CD14-positive monocyte (primary cell): ENCODE results near the gene EEA1. TPM values are rescaled to one million over a fixed set of nuclear protein-coding genes. Genes with fewer than 3 reads are reported as not detected.

Experiments used
- DNase-seq, 3 donors: peaks; one replicate each; pipeline ENCODE4 v3.0.0-alpha.2; 2011 to 2022
- H2AFZ ChIP-seq: 2 replicates; pipeline ENCODE4 v1.6.0; 2012; ENCODE audit warnings: mild to moderate bottlenecking, low read depth, low read length, inconsistent platforms; ENCODE audit not compliant: insufficient read depth, poor library complexity, severe bottlenecking
- H3K27ac ChIP-seq, 2 donors: 1 replicate in 1 of 2; 2 replicates in 1 of 2; pipeline ENCODE4 v1.5.1; 2012 to 2013; ENCODE audit warnings: low read length in 2 of 2, control low read depth in 1 of 2, inconsistent platforms in 1 of 2, low read depth in 1 of 2, mild to moderate bottlenecking in 1 of 2
- H3K27me3 ChIP-seq, 2 donors: one replicate each; pipeline versions ENCODE4 v1.6.0 to v1.6.1; 2011 to 2013; ENCODE audit warnings: low read length in 2 of 2; ENCODE audit not compliant: control insufficient read depth in 2 of 2, insufficient read depth in 2 of 2
- H3K36me3 ChIP-seq, 2 donors: replicated peaks in 1 of 2; 1 replicate in 1 of 2; 2 replicates in 1 of 2; pipeline versions ENCODE4 v1.5.1 to v1.6.1; 2012 to 2013; ENCODE audit warnings: low read length in 2 of 2, control low read depth in 1 of 2, inconsistent platforms in 1 of 2, mild to moderate bottlenecking in 1 of 2; ENCODE audit not compliant: insufficient read depth in 2 of 2, control insufficient read depth in 1 of 2
- H3K4me1 ChIP-seq, 2 donors: 1 replicate in 1 of 2; 2 replicates in 1 of 2; pipeline versions ENCODE4 v1.5.1 to v1.6.1; 2012 to 2013; ENCODE audit warnings: low read length in 2 of 2, control low read depth in 1 of 2, inconsistent platforms in 1 of 2, mild to moderate bottlenecking in 1 of 2, moderate library complexity in 1 of 2; ENCODE audit not compliant: insufficient read depth in 2 of 2, control insufficient read depth in 1 of 2
- H3K4me2 ChIP-seq: replicated peaks from 2 replicates; pipeline ENCODE3; 2012; ENCODE audit warnings: low read length, moderate library complexity, mild to moderate bottlenecking; ENCODE audit not compliant: poor library complexity, severe bottlenecking; ENCODE audit errors: extremely low read depth
- H3K4me3 ChIP-seq, 3 experiments: fragments of 200-600 bp in 1 of 3; sonication (generic) in 1 of 3; replicated peaks in 1 of 3; 1 replicate in 2 of 3; 2 replicates in 1 of 3; pipeline ENCODE4 v1.5.1; 2011 to 2013; ENCODE audit warnings: low read length in 3 of 3, mild to moderate bottlenecking in 3 of 3, control low read depth in 2 of 3, low read depth in 2 of 3, inconsistent platforms in 1 of 3, moderate library complexity in 1 of 3
- H3K79me2 ChIP-seq: 2 replicates; pipeline ENCODE4 v1.6.0; 2012; ENCODE audit warnings: mild to moderate bottlenecking, control low read depth, inconsistent platforms, low read length, moderate library complexity; ENCODE audit not compliant: insufficient read depth
- H3K9ac ChIP-seq: 2 replicates; pipeline ENCODE4 v1.6.0; 2017; ENCODE audit warnings: low read length, mild to moderate bottlenecking; ENCODE audit not compliant: insufficient read depth, poor library complexity, severe bottlenecking
- H3K9me3 ChIP-seq, 2 donors: replicated peaks in 1 of 2; 1 replicate in 1 of 2; 2 replicates in 1 of 2; pipeline versions ENCODE4 v1.5.1 to v1.6.1; 2012 to 2013; ENCODE audit warnings: low read length in 2 of 2, control low read depth in 1 of 2; ENCODE audit not compliant: control insufficient read depth in 1 of 2, insufficient read depth in 1 of 2
- H4K20me1 ChIP-seq: 2 replicates; pipeline ENCODE4 v1.6.0; 2012; ENCODE audit warnings: mild to moderate bottlenecking, low read length, control low read depth, moderate library complexity; ENCODE audit not compliant: insufficient read depth
- H3K27ac Mint-ChIP-seq, 7 donors: one replicate each; pipeline ENCODE4 v1.8.0; 2020; ENCODE audit warnings: mild to moderate bottlenecking in 7 of 7, mixed read lengths in 7 of 7, moderate library complexity in 6 of 7, inconsistent platforms in 2 of 7
- H3K27me3 Mint-ChIP-seq, 3 donors: one replicate each; pipeline ENCODE4 v1.8.0; 2021 to 2022; ENCODE audit warnings: low read depth in 3 of 3, mild to moderate bottlenecking in 3 of 3, mixed read lengths in 3 of 3, moderate library complexity in 3 of 3, inconsistent platforms in 1 of 3
- H3K36me3 Mint-ChIP-seq, 2 donors: one replicate each; pipeline ENCODE4 v1.8.0; 2020; ENCODE audit warnings: mixed read lengths in 2 of 2, inconsistent platforms in 1 of 2, mild to moderate bottlenecking in 1 of 2
- H3K4me1 Mint-ChIP-seq: one replicate; pipeline ENCODE4 v1.8.0; 2020; ENCODE audit warnings: mild to moderate bottlenecking, mixed read lengths
- H3K4me3 Mint-ChIP-seq, 2 donors: one replicate each; pipeline ENCODE4 v1.8.0; 2020; ENCODE audit warnings: mild to moderate bottlenecking in 2 of 2, mixed read lengths in 2 of 2, moderate library complexity in 1 of 2
- H3K9me3 Mint-ChIP-seq, 7 donors: one replicate each; pipeline ENCODE4 v1.8.0; 2020 to 2022; ENCODE audit warnings: mixed read lengths in 7 of 7, mild to moderate bottlenecking in 6 of 7, moderate library complexity in 6 of 7, inconsistent platforms in 2 of 7
- WGBS: methylation state at CpG from one replicate; pipeline ENCODE4 v1.1.5; 2013; ENCODE audit warnings: missing lambda C conversion rate; ENCODE audit not compliant: insufficient coverage; 5-methylcytosine and 5-hydroxymethylcytosine counted together
- intact Hi-C, 2 donors: fragments of 100-400 bp; cut with micrococcal nuclease; formaldehyde crosslinking; loops; one replicate each; pipeline versions ENCODE4 v1.15.0 to v1.15.1; 2023
- polyA plus RNA-seq, 3 donors: library from polyadenylated mRNA; depleted of rRNA in 1 of 3; unstranded in 2 of 3; stranded (reverse) in 1 of 3; fragments of 300-500 nt in 2 of 3; fragments of >200 nt in 1 of 3; fragmentation: Illumina TruSeq in 2 of 3; gene quantifications; 1 replicate in 2 of 3; 2 replicates in 1 of 3; pipeline ENCODE4 v1.2.3, GENCODE V29; 2012 to 2021
- TF ChIP-seq, protein P1 (sequence below): fragments of 200-600 bp; IDR thresholded peaks from one replicate; pipeline ENCODE4 v1.8.0; 2022; ENCODE audit warnings: antibody characterized with exemption, mild to moderate bottlenecking

EEA1 gene
- polyA plus RNA-seq, 3 donors: 3.0 to 10.7 (median 3.6) TPM

DNA sequence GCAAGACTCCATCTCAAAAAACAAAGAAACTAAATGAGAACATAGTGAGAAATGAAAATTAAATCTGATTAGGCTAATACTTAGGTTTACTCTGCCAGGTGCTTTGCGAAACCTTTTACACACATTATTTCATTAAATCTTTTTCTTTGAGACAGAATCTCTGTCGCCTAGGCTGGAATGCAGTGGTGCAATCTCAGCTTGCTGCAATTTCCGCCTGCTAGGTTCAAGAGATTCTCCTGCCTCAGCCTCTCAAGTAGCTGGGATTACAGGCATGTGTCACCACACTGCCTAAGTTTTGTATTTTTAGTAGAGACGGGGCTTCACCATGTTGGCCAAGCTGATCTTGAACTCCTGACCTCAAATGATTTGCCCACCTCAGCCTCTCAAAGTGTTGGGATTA lies 21.9 kb upstream of the EEA1 start:
- Mint-ChIP-seq H3K27ac (no peak overlapping the region), H3K36me3 (peaks cover 1 to 5% of the 10 kb centered on the region in 2 donors), H3K27me3 (peaks cover 0 to 3% (median 1%) of the 10 kb centered on the region in 3 donors), H3K4me1 (peaks cover 2% of the 10 kb centered on the region), H3K4me3 (no peak overlapping the region), H3K9me3 (peaks cover 11 to 30% (median 23%) of the 10 kb centered on the region in 7 donors)
- intact Hi-C loops: no loop called here
- Histone ChIP-seq H3K9me3 (peaks cover 12 to 17% of the 10 kb centered on the region in 2 donors), H3K4me2 (no peak overlapping the region), H3K9ac (no peak overlapping the region), H3K4me1 (no peaks in the 10 kb centered on the region), H3K27ac (no peak overlapping the region), H3K79me2 (no peaks in the 10 kb centered on the region), H3K36me3 (no peaks in the 10 kb centered on the region), H3K27me3 (no peaks in the 10 kb centered on the region), H2AFZ (no peak overlapping the region), H3K4me3 (no peak overlapping the region), H4K20me1 (no peaks in the 10 kb centered on the region)
- TF ChIP-seq, protein P1, sequence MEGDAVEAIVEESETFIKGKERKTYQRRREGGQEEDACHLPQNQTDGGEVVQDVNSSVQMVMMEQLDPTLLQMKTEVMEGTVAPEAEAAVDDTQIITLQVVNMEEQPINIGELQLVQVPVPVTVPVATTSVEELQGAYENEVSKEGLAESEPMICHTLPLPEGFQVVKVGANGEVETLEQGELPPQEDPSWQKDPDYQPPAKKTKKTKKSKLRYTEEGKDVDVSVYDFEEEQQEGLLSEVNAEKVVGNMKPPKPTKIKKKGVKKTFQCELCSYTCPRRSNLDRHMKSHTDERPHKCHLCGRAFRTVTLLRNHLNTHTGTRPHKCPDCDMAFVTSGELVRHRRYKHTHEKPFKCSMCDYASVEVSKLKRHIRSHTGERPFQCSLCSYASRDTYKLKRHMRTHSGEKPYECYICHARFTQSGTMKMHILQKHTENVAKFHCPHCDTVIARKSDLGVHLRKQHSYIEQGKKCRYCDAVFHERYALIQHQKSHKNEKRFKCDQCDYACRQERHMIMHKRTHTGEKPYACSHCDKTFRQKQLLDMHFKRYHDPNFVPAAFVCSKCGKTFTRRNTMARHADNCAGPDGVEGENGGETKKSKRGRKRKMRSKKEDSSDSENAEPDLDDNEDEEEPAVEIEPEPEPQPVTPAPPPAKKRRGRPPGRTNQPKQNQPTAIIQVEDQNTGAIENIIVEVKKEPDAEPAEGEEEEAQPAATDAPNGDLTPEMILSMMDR: no peak
- no peak for DNase-seq
- 90% methylated on average over 2 of the region's 4 CpGs for WGBS

DNA sequence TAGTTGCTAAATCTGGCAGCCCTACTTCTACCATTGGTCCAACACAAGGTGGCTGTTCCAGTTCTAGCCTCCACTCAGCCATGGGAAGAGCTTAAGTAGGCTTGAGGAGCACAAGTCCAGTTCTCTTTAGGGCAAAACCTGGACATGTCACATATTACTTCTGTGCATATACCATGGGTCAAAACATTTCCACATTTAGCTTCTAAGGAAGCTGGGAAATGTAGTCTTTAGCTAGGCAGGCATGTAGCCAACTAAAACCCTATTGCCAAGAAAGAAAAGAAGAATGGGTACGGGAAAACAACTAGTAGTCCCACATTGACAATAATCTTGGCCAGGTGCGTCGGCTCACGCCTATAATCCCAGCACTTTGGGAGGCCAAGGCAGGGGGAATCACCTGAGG lies 20.9 kb upstream of the EEA1 start:
- H3K27ac Mint-ChIP-seq: no peak overlapping the region

More for the DNA sequence above, 20.9 kb upstream of the EEA1 start:
- WGBS: 100% methylated on average over 3 of the region's 4 CpGs
- no peaks in the 10 kb centered on the region for H3K4me1 ChIP-seq
- Mint-ChIP-seq H3K4me3 (no peak overlapping the region), H3K27me3 (peaks cover 0 to 3% (median 1%) of the 10 kb centered on the region in 3 donors), H3K4me1 (peaks cover 2% of the 10 kb centered on the region), H3K36me3 (peaks cover 1 to 5% of the 10 kb centered on the region in 2 donors), H3K9me3 (peaks cover 11 to 26% (median 17%) of the 10 kb centered on the region in 7 donors)
- DNase-seq: no peak
- intact Hi-C loops: no loop called here
- no peak overlapping the region for H2AFZ ChIP-seq
- TF ChIP-seq, protein P1: no peak
- no peaks in the 10 kb centered on the region for H3K27me3 ChIP-seq
- H3K27ac ChIP-seq: no peak overlapping the region
- H4K20me1 ChIP-seq: no peaks in the 10 kb centered on the region
- no peak overlapping the region for H3K4me2 ChIP-seq
- H3K9ac ChIP-seq: no peak overlapping the region
- H3K36me3 ChIP-seq: no peaks in the 10 kb centered on the region
- H3K79me2 ChIP-seq: no peaks in the 10 kb centered on the region
- no peak overlapping the region for H3K4me3 ChIP-seq
- H3K9me3 ChIP-seq: peaks cover 12 to 15% of the 10 kb centered on the region in 2 donors
